Activated CD4-positive, alpha-beta memory T cell treated with anti-CD3 and anti-CD28 coated beads, Interleukin-2, amount 10 ng/mL, durations not matched to agents 7 days and 5 days (primary cell): ENCODE results near the gene DYNLRB1. TPM values are rescaled to one million over a fixed set of nuclear protein-coding genes. Genes with fewer than 3 reads are reported as not detected.
A peak's percentile ranks its signal among the peaks of the same experiment; 100 is the strongest.

Experiments
- CTCF ChIA-PET: fragments of 350-600 bp; sonication (Branson Sonifier 250); formaldehyde crosslinking; loops from one replicate; lab custom pipeline; 2021; ENCODE audit warnings: antibody characterized with exemption, inconsistent platforms; lab: Charles Lee
- POLR2A ChIA-PET: fragments of 350-600 bp; sonication (Branson Sonifier 250); formaldehyde crosslinking; loops from one replicate; lab custom pipeline; 2021; ENCODE audit warnings: antibody characterized with exemption; lab: Charles Lee
- DNase-seq: peaks from one replicate; pipeline ENCODE4 v3.0.0-alpha.2; 2020
- H3K27ac Mint-ChIP-seq: one replicate; pipeline ENCODE4 v1.8.0; 2021; ENCODE audit warnings: mild to moderate bottlenecking, mixed read lengths
- H3K27me3 Mint-ChIP-seq: one replicate; pipeline ENCODE4 v1.8.0; 2021; ENCODE audit warnings: mixed read lengths
- H3K36me3 Mint-ChIP-seq: one replicate; pipeline ENCODE4 v1.8.0; 2021; ENCODE audit warnings: low read depth, mixed read lengths
- H3K4me1 Mint-ChIP-seq: one replicate; pipeline ENCODE4 v1.8.0; 2021; ENCODE audit warnings: mixed read lengths
- H3K4me3 Mint-ChIP-seq: one replicate; pipeline ENCODE4 v1.8.0; 2021; ENCODE audit warnings: mild to moderate bottlenecking, mixed read lengths
- H3K9me3 Mint-ChIP-seq: one replicate; pipeline ENCODE4 v1.8.0; 2021; ENCODE audit warnings: mixed read lengths
- total RNA-seq, 2 experiments: library from RNA; stranded (reverse); gene quantifications; one replicate each; pipeline ENCODE4 v1.2.3, GENCODE V29; 2021

The DYNLRB1 gene
- total RNA-seq, 2 experiments from 2014 or later, result 107 to 109 TPM

- ChIA-PET CTCF (no interaction called here), POLR2A (interaction anchor here (2.8 kb wide), 1 partner anchor 9 kb away, joined by 10 read pairs; the partner anchor contains the start of gene MAP1LC3A)
- no peak overlapping the region for H3K4me3 Mint-ChIP-seq
Observed at GRCh38 chr20:34549291-34549928, 33.2 kb downstream of the DYNLRB1 start.

DNA sequence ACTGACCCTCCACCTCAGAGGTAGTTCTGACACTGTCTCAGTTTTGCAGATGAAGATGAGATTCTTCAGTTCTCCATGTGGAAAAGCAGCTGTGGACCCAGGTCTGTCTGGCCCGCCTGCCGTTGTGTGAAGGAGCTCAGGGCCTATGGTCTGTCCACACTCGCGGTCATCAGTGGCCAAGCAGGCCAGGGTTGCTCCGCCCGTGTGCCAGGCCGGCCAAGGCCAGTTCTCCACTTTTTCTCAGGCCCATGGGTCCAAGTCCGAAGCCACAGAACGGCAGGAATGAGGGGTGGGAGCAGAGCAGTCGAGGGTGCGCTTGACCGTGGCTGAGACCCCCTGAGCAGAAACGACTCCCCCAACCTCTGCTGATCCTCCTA is 33.7 kb downstream of the DYNLRB1 start:
- Mint-ChIP-seq H3K9me3 (no peaks in the 10 kb centered on the region), H3K27me3 (no peaks in the 10 kb centered on the region), H3K4me1 (no peaks in the 10 kb centered on the region), H3K4me3 (no peak overlapping the region), H3K36me3 (no peaks in the 10 kb centered on the region), H3K27ac (no peak overlapping the region)
- CTCF ChIA-PET, result no interaction called here
- no peak for DNase-seq
- POLR2A ChIA-PET, result interaction anchor here (2.8 kb wide), 1 partner anchor 8 kb away, joined by 10 read pairs; the partner anchor contains the start of gene MAP1LC3A

More at GRCh38 chr20:34549291-34549928, 33.2 kb downstream of the DYNLRB1 start:
- H3K4me1 Mint-ChIP-seq, result no peaks in the 10 kb centered on the region
- no peaks in the 10 kb centered on the region for H3K9me3 Mint-ChIP-seq
- H3K27ac Mint-ChIP-seq, result no peak overlapping the region
- DNase-seq, result no peak
- no peaks in the 10 kb centered on the region for H3K36me3 Mint-ChIP-seq
- H3K27me3 Mint-ChIP-seq, result no peaks in the 10 kb centered on the region

- Mint-ChIP-seq H3K27ac (no peak overlapping the region), H3K36me3 (no peaks in the 10 kb centered on the region), H3K4me1 (peaks cover 5% of the 10 kb centered on the region), H3K27me3 (no peaks in the 10 kb centered on the region), H3K9me3 (no peaks in the 10 kb centered on the region), H3K4me3 (no peak overlapping the region)
- ChIA-PET CTCF (no interaction called here), POLR2A (no interaction called here)
- no peak for DNase-seq
Observed at GRCh38 chr20:34552569-34552968, 36.3 kb downstream of the DYNLRB1 start.

DNA sequence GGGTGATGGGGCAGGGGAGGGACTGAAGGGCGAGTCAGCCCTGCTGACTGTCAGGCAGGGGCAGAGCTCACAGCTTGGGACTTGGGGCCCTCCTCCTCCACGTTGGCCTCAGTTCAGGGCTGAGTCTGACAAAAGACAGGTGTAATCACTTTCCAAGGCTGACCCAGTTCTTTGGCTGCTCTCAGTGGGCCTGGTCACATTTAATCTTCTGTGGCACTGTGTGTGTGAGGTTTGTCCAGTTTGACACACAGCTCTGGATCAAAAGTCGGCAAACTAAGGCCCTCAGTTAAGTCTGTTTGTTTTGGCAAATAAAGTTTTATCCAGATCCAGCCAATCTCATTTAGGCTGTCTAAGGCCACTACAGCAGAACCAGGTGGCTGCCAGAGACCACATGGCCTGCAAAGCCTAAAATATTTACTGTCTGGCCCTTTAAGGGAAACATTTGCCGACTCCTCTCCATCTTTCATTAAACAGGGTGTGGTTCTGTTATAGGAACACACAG is 37.2 kb downstream of the DYNLRB1 start:
- Mint-ChIP-seq H3K4me3 (no peak overlapping the region), H3K36me3 (no peaks in the 10 kb centered on the region), H3K27ac (no peak overlapping the region), H3K4me1 (peaks cover 12% of the 10 kb centered on the region), H3K9me3 (no peaks in the 10 kb centered on the region), H3K27me3 (no peaks in the 10 kb centered on the region)
- ChIA-PET CTCF (no interaction called here), POLR2A (interaction anchor here (0.6 kb wide), 1 partner anchor 9 kb away, joined by 3 read pairs; no protein-coding TSS in a partner anchor)
- no peak for DNase-seq

DNA sequence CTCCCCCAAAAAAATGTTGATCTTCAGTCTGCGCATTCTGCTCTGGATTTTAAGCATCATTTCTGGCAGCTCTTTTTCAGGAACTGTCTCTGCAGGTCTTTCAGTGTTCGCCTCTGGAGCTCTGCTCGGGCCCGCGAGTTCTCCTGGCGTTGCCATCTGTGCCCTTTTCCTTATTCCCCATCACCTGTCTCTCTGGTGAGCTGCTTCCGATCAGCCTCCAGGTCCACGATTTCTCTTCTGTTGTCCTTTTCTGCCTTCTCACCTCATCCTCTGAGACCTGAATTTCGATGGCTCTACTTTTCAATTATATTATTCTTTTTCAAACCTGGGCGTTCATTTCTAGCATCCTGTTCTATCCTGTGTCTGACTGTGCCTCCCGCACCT is 41.7 kb downstream of the DYNLRB1 start:
- Mint-ChIP-seq H3K36me3 (no peaks in the 10 kb centered on the region), H3K9me3 (no peaks in the 10 kb centered on the region), H3K4me3 (peak overlapping the region; percentile 76), H3K4me1 (peaks cover 18% of the 10 kb centered on the region), H3K27ac (peak overlapping the region; percentile 40), H3K27me3 (no peaks in the 10 kb centered on the region)
- DNase-seq, result no peak
- POLR2A ChIA-PET, result interaction anchor here (1.0 to 2.8 kb wide), 12 partner anchors 9 to 255 kb away, joined by 3 to 11 read pairs (median 6); partner anchors contain the start of genes AHCY, DYNLRB1 and PIGU
- CTCF ChIA-PET, result interaction anchor here (0.7 to 1.8 kb wide), 5 partner anchors 20 to 245 kb away, joined by 3 to 7 read pairs (median 5); no protein-coding TSS in a partner anchor

GRCh38 chr20:34558320-34559218 is 42.3 kb downstream of the DYNLRB1 start, which contains the start of gene MAP1LC3A:
TSS of gene MAP1LC3A (plus strand) at chr20:34558718. CDS start at chr20:34558869, 151 bp downstream.
- no peaks in the 10 kb centered on the region for H3K27me3 Mint-ChIP-seq
- no peaks in the 10 kb centered on the region for H3K36me3 Mint-ChIP-seq
- peaks cover 18% of the 10 kb centered on the region for H3K4me1 Mint-ChIP-seq
- H3K4me3 Mint-ChIP-seq, result peak within 1 kb of the TSS; percentile 76
- ChIA-PET POLR2A (interaction anchor here (0.6 to 2.8 kb wide), 16 partner anchors 9 to 255 kb away, joined by 3 to 11 read pairs (median 5); partner anchors contain the start of genes AHCY, DYNLRB1, ITCH and PIGU), CTCF (interaction anchor here (0.5 to 1.8 kb wide), 5 partner anchors 20 to 1369 kb away, joined by 3 to 7 read pairs (median 5); no protein-coding TSS in a partner anchor)
- H3K9me3 Mint-ChIP-seq, result no peaks in the 10 kb centered on the region
- DNase-seq, result peak; percentile 95
- peak within 1 kb of the TSS; percentile 58 for H3K27ac Mint-ChIP-seq

DNA sequence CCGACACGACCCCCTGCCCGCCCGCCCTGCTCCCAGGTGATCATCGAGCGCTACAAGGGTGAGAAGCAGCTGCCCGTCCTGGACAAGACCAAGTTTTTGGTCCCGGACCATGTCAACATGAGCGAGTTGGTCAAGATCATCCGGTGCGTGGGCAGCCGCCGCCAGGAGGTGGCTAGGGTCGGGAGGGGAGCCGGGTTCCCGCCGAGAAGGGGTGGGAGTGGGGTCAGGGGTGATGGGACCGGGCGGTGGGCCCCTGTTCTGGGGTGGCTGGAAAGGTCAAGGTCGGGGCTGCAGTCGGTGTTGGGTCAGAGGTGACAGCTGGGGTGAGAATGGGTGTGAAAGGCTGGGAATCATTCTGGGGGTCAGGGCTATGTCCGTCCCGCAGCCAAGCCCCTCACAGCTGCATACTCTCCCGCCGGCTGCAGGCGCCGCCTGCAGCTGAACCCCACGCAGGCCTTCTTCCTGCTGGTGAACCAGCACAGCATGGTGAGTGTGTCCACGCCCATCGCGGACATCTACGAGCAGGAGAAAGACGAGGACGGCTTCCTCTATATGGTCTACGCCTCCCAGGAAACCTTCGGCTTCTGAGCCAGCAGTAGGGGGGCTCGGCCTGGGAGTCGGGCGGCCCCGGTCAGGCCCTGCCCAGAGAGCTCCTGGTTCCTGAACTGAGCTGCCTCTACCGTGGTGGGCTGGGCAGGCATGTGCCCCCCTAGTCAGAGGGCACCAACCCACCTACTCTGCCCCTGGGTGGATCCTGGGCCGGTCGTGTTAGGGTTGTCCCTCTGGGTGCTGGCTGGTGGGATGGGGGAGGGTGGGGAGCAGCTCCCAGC is 43.3 kb downstream of the DYNLRB1 start:
- no peaks in the 10 kb centered on the region for H3K9me3 Mint-ChIP-seq
- H3K27me3 Mint-ChIP-seq, result no peaks in the 10 kb centered on the region
- no peaks in the 10 kb centered on the region for H3K36me3 Mint-ChIP-seq
- DNase-seq, result no peak
- H3K4me3 Mint-ChIP-seq, result peak overlapping the region; percentile 57
- peaks cover 18% of the 10 kb centered on the region for H3K4me1 Mint-ChIP-seq
- peak overlapping the region; percentile 58 for H3K27ac Mint-ChIP-seq
- POLR2A ChIA-PET, result interaction anchor here (1.1 to 2.8 kb wide), 7 partner anchors 11 to 196 kb away, joined by 3 to 11 read pairs (median 9); partner anchors contain the start of genes DYNLRB1, ITCH, PIGU and TP53INP2
- CTCF ChIA-PET, result interaction anchor here (1.4 kb wide), 1 partner anchor 210 kb away, joined by 7 read pairs; no protein-coding TSS in a partner anchor

DNA sequence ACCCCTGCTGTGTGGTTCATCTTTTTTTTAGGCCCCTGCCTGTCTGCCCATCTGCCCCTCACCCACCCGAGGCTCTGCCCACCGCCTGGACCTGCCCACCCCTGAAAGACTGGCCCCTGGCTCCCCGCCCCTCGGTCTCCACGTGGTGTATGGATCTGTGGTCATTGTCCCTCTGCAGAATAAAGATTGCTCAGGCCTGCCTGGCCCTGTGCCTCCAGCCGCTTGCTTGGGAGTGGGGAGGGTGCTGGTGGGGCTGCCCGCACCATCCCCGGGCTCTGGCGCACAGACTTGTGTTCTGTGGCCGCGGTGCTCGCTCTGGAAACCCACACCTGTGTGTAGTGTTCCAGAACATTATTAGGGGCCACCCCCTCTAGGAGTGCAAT is 43.9 kb downstream of the DYNLRB1 start:
- no peaks in the 10 kb centered on the region for H3K36me3 Mint-ChIP-seq
- POLR2A ChIA-PET, result interaction anchor here (2.8 kb wide), 1 partner anchor 19 kb away, joined by 9 read pairs; no protein-coding TSS in a partner anchor
- H3K27ac Mint-ChIP-seq, result no peak overlapping the region
- no peaks in the 10 kb centered on the region for H3K27me3 Mint-ChIP-seq
- CTCF ChIA-PET, result no interaction called here
- H3K4me1 Mint-ChIP-seq, result peaks cover 18% of the 10 kb centered on the region
- DNase-seq, result no peak
- no peaks in the 10 kb centered on the region for H3K9me3 Mint-ChIP-seq
- peak overlapping the region; percentile 59 for H3K4me3 Mint-ChIP-seq

GRCh38 chr20:34560614-34561013 is 44.4 kb downstream of the DYNLRB1 start:
- Mint-ChIP-seq H3K27me3 (no peaks in the 10 kb centered on the region), H3K9me3 (no peaks in the 10 kb centered on the region), H3K36me3 (no peaks in the 10 kb centered on the region), H3K27ac (no peak overlapping the region), H3K4me3 (no peak overlapping the region), H3K4me1 (peaks cover 18% of the 10 kb centered on the region)
- POLR2A ChIA-PET, result interaction anchor here (1.4 kb wide), 1 partner anchor 9 kb away, joined by 3 read pairs; no protein-coding TSS in a partner anchor
- CTCF ChIA-PET, result no interaction called here
- no peak for DNase-seq

GRCh38 chr20:34561661-34562060 is 45.4 kb downstream of the DYNLRB1 start:
- no peak for DNase-seq
- Mint-ChIP-seq H3K9me3 (no peaks in the 10 kb centered on the region), H3K27ac (no peak overlapping the region), H3K4me3 (no peak overlapping the region), H3K4me1 (peaks cover 18% of the 10 kb centered on the region), H3K27me3 (no peaks in the 10 kb centered on the region), H3K36me3 (no peaks in the 10 kb centered on the region)
- POLR2A ChIA-PET, result interaction anchor here (0.7 to 1.4 kb wide), 3 partner anchors 8 to 46 kb away, joined by 3 read pairs; no protein-coding TSS in a partner anchor
- CTCF ChIA-PET, result interaction anchor here (2.0 to 2.5 kb wide), 2 partner anchors 147 to 249 kb away, joined by 8 read pairs; no protein-coding TSS in a partner anchor

DNA sequence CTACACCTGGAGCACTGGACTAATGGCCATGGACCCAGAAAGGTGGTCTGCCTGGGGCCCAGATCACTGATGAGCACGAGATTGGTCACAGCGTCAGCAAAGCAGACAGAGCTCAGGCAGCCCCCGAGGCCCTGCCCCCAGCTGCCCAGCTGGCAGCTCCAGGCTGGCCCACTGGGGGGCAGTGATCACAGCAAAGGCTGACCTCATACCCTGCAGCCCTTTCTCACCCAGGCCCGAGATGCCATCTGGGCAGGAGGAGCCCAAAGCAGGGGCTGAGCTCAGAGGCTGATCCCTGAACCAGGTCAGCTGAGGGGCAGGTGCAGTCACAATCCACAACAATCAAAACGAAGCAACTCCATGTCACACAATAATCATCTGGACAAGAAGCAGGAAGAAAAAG is 46.4 kb downstream of the DYNLRB1 start:
- no peaks in the 10 kb centered on the region for H3K36me3 Mint-ChIP-seq
- ChIA-PET POLR2A (interaction anchor here (1.0 kb wide), 1 partner anchor 16 kb away, joined by 5 read pairs; no protein-coding TSS in a partner anchor), CTCF (interaction anchor here (1.0 to 2.5 kb wide), 4 partner anchors 28 to 250 kb away, joined by 4 to 9 read pairs (median 8); no protein-coding TSS in a partner anchor)
- H3K27me3 Mint-ChIP-seq, result no peaks in the 10 kb centered on the region
- no peaks in the 10 kb centered on the region for H3K9me3 Mint-ChIP-seq
- no peak for DNase-seq
- H3K4me3 Mint-ChIP-seq, result no peak overlapping the region
- H3K4me1 Mint-ChIP-seq, result peaks cover 13% of the 10 kb centered on the region
- no peak overlapping the region for H3K27ac Mint-ChIP-seq
